Dedifferentiated amniotic fluid mesenchymal stem cell (primary cell): ENCODE data around the gene SLC16A12.
"Not testable (repeated sequence)": the region's sequence is repeated elsewhere in the genome, so short reads cannot be mapped to it uniquely, and the experiment has no call there.

Experiments
- DNase-seq: peaks from one replicate; pipeline ENCODE4 v3.0.0-alpha.2; 2016; ENCODE audit errors: extremely low spot score

The SLC16A12 gene

DNA sequence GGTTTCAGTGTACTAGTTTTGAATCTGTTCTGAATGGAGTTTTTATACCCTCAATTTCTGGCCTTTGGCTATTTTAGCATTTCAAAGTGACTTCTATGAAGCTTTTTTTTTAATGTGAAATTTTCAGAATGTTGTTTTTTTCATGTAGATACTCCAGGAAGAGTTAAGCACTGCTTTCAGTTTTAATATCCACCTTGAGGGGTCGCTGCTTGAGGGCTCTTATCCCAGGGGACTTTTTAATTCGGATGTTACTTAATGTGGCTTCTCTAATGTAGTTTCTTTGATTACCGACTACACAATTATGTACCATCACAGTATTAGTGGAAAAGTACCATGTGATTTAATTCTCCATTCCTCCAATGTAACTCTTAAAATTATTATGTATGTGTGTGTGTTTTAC, 115.8 kb downstream of the SLC16A12 start:
- peak; percentile 33 for DNase-seq

- no peak for DNase-seq
Measured at GRCh38 chr10:89416465-89416864, 118.9 kb downstream of the SLC16A12 start.

DNA sequence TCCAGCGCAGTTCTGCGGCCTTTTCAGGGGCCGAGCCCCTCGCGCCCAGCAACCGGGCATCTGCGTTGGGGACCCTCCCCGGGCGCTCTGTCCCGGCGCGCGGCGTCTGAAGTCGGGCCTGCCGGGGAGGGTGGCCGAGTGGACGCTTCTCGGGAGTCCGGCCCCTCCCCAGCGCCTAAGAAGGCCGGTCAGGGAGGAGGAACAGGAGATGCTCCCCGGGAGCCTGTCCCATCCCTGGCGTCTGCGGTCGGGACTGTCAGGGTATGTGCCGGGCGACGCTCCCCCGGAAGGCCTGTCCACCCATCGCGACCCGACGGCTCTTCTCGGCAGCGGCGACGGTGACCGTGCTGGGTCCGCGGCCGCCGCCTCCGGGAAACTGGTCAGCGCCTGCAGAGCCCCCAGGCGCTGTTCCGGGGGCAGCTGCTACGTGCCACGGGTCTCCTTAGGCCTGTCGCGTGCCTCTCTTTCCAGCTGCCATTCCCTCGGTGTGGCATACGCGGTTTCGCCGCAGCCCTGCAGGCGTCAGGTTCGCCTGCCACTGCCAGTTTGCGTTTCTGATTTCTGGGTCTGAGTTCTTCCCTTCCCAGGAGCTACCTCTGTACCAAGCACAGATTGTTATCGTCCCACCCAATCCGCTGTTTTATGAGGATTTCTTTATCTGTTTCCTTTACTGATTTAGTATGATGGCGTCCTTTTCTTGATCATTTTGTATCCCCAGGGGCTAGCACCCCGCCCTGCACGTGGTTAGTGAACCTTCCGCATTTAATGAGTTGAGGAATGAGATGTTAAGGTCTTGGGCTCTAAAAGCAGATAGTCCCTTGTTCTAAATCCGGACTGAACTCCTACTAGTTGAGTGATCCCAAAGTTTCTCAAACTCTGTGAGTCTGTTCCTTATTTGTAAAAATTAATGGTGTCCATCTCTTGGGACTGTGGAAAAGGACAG, 120.2 kb downstream of the SLC16A12 start:
- DNase-seq, result no peak

DNA sequence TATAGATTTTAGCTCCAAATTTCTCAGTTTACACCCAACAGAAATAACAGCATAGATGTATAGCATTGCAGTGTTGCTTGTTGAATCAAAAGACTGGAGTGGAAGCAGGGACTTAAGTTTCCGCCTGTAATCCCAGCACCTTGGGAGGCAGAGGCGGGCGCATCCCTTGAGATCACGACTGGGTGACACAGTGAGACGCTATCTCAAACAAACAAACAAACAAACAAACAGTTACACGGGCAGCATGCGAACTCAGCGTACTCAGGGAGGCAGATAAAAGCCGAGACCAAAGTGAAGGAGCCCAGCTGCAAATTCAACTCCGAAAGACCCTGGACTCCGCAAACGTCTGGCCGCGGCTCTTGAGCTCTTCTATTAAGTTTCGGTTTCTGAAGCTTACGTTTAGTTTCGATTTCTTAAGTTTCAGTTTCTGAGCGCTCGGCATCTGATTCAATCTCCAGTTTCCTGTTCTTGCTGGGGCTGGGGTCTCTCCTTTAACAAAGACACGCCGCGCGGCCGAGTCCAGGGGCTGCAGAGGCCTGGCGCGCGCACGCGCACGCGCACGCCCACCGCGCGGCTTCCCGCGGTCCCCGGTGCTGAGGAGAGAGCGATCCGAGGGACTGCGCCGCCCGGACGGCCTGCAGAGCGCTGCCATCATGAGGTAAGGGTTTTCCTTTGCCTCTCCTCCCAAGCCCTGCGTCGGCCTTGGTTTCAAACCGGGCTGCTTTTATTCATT, 121.1 kb downstream of the SLC16A12 start, which contains the start of gene IFIT5:
Gene IFIT5 (plus strand): TSS at position 423 of the 733 bp plus-strand sequence. CDS start 231 bp downstream, at position 654.
- DNase-seq, result peak; percentile 67

- no peak for DNase-seq
Measured at GRCh38 chr10:89413398-89413912, 121.9 kb downstream of the SLC16A12 start.

GRCh38 chr10:89412276-89412675, 123.1 kb downstream of the SLC16A12 start:
- not testable (repeated sequence) for DNase-seq

DNA sequence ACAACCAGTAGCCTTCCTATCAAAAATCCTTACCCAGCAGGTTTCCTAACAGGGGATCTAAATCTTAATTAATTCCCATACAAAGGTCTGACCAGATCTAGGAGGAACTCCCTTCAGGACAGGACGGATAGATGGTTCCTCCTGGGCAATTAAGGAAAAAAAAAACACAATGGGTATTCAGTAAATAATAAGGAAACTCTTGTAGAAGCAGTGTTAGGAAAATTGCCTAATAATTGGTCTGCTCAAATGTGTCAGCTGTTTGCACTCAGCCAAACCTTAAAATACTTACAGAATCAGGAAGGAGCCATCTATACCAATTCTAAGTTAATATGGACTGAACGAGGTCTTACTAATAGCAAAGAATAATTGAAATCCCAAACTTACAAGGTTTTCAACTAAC, 124.3 kb downstream of the SLC16A12 start:
- DNase-seq, result not testable (repeated sequence)

- DNase-seq, result not testable (repeated sequence)
Measured at GRCh38 chr10:89410551-89410950, 124.8 kb downstream of the SLC16A12 start.

DNA sequence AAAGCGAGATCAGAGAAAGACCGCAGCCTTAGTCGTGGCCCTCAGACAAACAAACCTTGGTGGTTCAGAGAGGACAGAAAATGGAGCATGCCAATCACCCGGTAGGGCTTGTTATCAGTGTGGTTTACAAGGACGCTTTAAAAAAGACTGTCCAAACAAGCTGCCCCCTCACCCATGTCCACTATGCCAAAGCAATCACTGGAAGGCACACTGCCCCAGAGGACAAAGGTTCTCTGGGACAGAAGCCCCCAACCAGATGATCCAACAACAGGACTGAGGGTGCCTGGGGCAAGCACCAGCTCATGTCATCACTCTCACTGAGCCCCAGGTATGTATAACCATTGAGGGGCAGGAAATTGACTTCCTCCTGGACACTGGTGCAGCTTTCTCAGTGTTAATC, 126.1 kb downstream of the SLC16A12 start:
- DNase-seq, result not testable (repeated sequence)

- not testable (repeated sequence) for DNase-seq
Measured at GRCh38 chr10:89407792-89408191, 127.6 kb downstream of the SLC16A12 start.

- DNase-seq, result not testable (repeated sequence)
Measured at GRCh38 chr10:89406178-89406577, 129.2 kb downstream of the SLC16A12 start.

DNA sequence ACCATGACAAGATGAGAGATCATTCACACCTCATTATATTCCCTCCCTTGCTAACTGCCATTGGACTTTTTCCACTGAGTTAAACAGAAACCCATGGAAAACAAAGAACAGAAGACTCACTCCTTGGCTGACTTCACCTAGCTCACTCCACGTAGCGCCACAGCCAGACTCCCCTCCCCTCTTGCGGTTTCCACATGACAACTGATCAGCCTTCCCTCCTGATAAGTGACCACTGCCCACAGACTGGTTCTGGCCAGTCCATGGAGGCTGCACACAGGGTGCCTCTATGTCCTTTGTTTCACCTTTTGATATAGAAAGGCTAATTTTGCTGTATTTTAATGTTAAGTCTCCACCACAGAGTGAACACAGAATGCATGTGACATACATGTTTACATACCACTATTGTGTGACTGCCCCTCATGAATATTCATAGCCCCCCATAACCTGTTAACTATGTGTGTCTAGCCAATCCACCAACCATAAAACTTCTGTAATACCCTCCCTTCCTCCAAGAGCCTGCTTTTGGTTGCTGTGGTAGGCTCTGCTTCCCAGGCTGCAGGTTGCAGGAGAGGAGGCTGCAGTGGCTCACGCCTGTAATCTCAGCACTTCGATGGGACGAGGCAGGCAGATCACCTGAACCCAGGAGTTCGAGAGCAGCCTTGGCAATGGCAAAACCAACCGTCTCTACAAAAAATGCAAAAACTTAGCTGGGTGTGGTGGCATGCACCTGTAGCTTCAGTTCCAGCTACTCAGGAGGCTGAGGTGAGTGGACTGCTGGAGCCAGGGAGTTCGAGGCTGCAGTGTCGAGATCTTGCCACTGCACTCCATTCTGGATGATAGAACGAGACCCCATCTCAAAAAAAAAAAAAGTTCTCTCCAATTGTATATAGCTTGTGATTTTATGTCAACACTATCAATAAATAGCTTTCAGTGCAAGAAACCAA, 131.0 kb downstream of the SLC16A12 start:
- DNase-seq, result no peak

- no peak for DNase-seq
Measured at GRCh38 chr10:89403043-89403442, 132.4 kb downstream of the SLC16A12 start.

GRCh38 chr10:89399956-89400355, 135.4 kb downstream of the SLC16A12 start:
- DNase-seq, result no peak

- DNase-seq, result no peak
Measured at GRCh38 chr10:89398003-89398749, 137.2 kb downstream of the SLC16A12 start.

DNA sequence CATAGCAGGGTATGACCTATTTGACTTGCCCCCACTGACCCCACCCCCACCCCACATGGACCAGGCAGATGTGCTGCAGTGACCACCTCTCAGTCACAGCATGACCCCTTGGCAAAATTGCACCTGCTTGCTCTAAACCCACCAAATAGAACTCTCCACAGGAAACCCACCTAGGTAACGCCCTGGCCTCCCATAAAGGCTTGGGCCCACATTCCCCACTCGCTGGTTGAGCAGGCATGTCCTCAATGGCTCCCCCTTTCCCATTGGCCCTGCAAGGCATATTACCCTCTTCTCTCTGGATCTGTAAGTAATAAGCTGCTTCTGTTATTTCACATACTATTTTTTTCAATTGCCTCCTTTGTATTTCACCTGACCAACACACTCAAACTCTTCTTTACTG, 140.3 kb downstream of the SLC16A12 start:
- DNase-seq, result no peak

- DNase-seq, result no peak
Measured at GRCh38 chr10:89393898-89394297, 141.5 kb downstream of the SLC16A12 start.

DNA sequence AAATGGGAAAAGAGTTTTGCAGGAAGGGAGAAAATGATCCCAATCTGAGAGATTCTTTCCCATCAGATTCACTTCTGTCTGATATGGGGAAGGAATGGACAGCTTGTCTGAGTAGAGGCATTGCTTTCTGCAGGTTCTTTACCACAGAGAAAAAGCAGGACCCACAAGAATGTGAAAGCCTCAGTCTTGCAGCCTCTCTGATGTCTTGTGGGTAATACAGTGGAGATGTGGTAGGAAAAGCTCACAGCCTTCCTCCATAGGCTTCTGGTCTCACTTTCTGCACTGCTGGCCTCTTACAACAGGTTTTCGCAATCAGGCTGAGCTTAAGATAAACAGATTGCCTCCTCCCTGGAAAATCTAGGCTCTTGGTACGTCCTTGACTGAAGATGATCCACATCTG, 142.4 kb downstream of the SLC16A12 start:
- DNase-seq, result peak; percentile 66

DNA sequence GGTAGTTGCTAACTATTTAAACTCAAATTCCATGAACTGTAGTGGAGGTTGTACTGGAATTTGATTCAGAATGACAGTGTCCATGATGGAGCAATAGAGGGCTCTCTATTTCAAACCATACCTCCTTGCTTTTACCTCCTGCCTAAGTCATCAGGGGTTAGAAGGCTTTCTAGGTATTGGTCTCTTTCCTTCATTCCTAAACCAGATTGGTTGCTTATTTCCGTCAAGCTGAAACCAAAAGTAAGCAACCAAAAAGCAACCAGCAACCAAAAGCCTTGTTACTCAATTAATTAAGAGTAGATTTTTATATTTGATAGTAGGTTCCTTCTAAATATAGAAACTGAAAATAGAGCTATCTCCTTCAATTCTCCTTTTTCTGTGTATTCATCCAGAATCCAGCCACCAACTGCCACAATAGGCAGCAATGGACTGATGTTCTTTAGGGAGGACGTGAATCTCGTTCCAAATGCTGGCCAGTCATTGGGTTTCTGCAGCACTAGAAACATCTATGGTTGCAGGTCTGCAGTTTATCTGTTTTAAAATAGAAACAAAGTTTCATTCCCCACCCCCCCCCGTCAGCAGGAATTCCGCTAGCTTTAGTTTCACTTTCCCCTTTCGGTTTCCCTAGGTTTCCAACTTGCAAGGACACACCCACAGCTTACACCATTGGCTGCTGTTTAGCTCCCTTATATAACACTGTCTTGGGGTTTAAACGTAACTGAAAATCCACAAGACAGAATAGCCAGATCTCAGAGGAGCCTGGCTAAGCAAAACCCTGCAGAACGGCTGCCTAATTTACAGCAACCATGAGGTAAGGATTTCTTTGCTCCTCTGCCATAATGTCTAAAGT, 143.3 kb downstream of the SLC16A12 start, which contains the start of gene IFIT1:
Gene IFIT1 (plus strand): TSS at position 717 of the 850 bp plus-strand sequence. CDS start 90 bp downstream, at position 807.
- peak; percentile 96 for DNase-seq
